HS-5 (cell line): ENCODE measurements around the gene GDF10.

Experiments
- DNase-seq: peaks from one replicate; pipeline ENCODE4 v3.0.0-alpha.2; 2012; ENCODE audit warnings: low read depth

The GDF10 gene

GRCh38 chr10:47294501-47294900 is 5.5 kb upstream of the GDF10 start:
- no peak for DNase-seq

- DNase-seq: no peak
These were observed 4.6 kb upstream of the GDF10 start for GRCh38 chr10:47295411-47295810.

- no peak for DNase-seq
These were observed 3.7 kb upstream of the GDF10 start for GRCh38 chr10:47296156-47296894.

GRCh38 chr10:47296941-47297340 is 3.1 kb upstream of the GDF10 start:
- no peak for DNase-seq

- DNase-seq: no peak
These were observed 2.0 kb upstream of the GDF10 start for GRCh38 chr10:47297866-47298540.

GRCh38 chr10:47298715-47299114 is 1.3 kb upstream of the GDF10 start:
- DNase-seq: no peak

GRCh38 chr10:47300429-47300931 is 483 bp downstream of the GDF10 start:
- no peak for DNase-seq

- DNase-seq: no peak
These were observed 1.8 kb downstream of the GDF10 start for GRCh38 chr10:47301833-47302232.

- no peak for DNase-seq
These were observed 3.1 kb downstream of the GDF10 start for GRCh38 chr10:47303105-47303504.

GRCh38 chr10:47303866-47304265 is 3.9 kb downstream of the GDF10 start:
- no peak for DNase-seq

GRCh38 chr10:47305566-47305965 is 5.6 kb downstream of the GDF10 start:
- DNase-seq: no peak

- no peak for DNase-seq
These were observed 6.6 kb downstream of the GDF10 start for GRCh38 chr10:47306387-47307210.

- DNase-seq: no peak
These were observed 7.4 kb downstream of the GDF10 start for GRCh38 chr10:47307381-47307780.

- no peak for DNase-seq
These were observed 8.8 kb downstream of the GDF10 start for GRCh38 chr10:47308775-47309174.

GRCh38 chr10:47309408-47310089 is 9.6 kb downstream of the GDF10 start:
- DNase-seq: no peak

GRCh38 chr10:47310090-47310505 is 10.1 kb downstream of the GDF10 start:
- DNase-seq: no peak

- DNase-seq: no peak
These were observed 11.4 kb downstream of the GDF10 start for GRCh38 chr10:47311193-47311931.

- DNase-seq: no peak
These were observed 12.1 kb downstream of the GDF10 start for GRCh38 chr10:47311932-47312662.

GRCh38 chr10:47312663-47312995 is 12.6 kb downstream of the GDF10 start:
- DNase-seq: no peak

GRCh38 chr10:47314416-47314970 is 14.5 kb downstream of the GDF10 start:
- no peak for DNase-seq
